KMS-11 (cell line): ENCODE data around the gene NEU1.
"Not testable (repeated sequence)": the region's sequence is repeated elsewhere in the genome, so short reads cannot be mapped to it uniquely, and the experiment has no call there.

ENCODE experiments used
- H2AFZ ChIP-seq: fragments of 200-600 bp; sonication (generic); 2 replicates; pipeline ENCODE4 v1.6.1; 2016; ENCODE audit warnings: antibody characterized with exemption, mixed run types, low read depth
- H3K27ac ChIP-seq: fragments of 200-600 bp; sonication (generic); 2 replicates; pipeline ENCODE4 v1.6.1; 2016; ENCODE audit warnings: mild to moderate bottlenecking, mixed run types
- H3K27me3 ChIP-seq: fragments of 200-600 bp; sonication (generic); 2 replicates; pipeline ENCODE4 v1.6.1; 2017; ENCODE audit warnings: mild to moderate bottlenecking, low read depth, mixed run types, moderate library complexity; ENCODE audit not compliant: insufficient read depth
- H3K36me3 ChIP-seq: fragments of 200-600 bp; sonication (generic); 2 replicates; pipeline ENCODE4 v1.6.1; 2017; ENCODE audit warnings: mild to moderate bottlenecking, mixed run types; ENCODE audit not compliant: insufficient read depth
- H3K4me1 ChIP-seq: fragments of 200-600 bp; sonication (generic); 2 replicates; pipeline ENCODE4 v1.6.1; 2016; ENCODE audit warnings: mild to moderate bottlenecking, low read depth, mixed run types; ENCODE audit not compliant: poor library complexity, severe bottlenecking
- H3K4me2 ChIP-seq: fragments of 200-600 bp; sonication (generic); 2 replicates; pipeline ENCODE4 v1.7.0; 2016; ENCODE audit warnings: mild to moderate bottlenecking, mixed run types
- H3K4me3 ChIP-seq: fragments of 200-600 bp; sonication (generic); IDR thresholded peaks from 2 replicates; pipeline ENCODE4 v1.6.1; 2017; ENCODE audit warnings: low read depth, low read length, mixed read lengths; ENCODE audit not compliant: insufficient read depth
- H3K79me2 ChIP-seq: fragments of 200-600 bp; sonication (generic); 2 replicates; pipeline ENCODE4 v1.6.1; 2016; ENCODE audit warnings: low read depth, mixed run types; ENCODE audit not compliant: insufficient read depth
- H3K9ac ChIP-seq: fragments of 200-600 bp; sonication (generic); 2 replicates; pipeline ENCODE4 v1.6.1; 2016; ENCODE audit warnings: mild to moderate bottlenecking, mixed run types
- H4K20me1 ChIP-seq: fragments of 200-600 bp; sonication (generic); 2 replicates; pipeline ENCODE4 v1.6.1; 2016; ENCODE audit warnings: mild to moderate bottlenecking, mixed run types; ENCODE audit not compliant: insufficient read depth
- TF ChIP-seq, protein P1 (sequence below): fragments of 200-600 bp; sonication (generic); conservative IDR thresholded peaks from 2 replicates; pipeline ENCODE4 v1.6.1; 2017; ENCODE audit warnings: low read depth, mild to moderate bottlenecking, antibody characterized with exemption, low read length, moderate library complexity, mixed read lengths

NEU1 gene

DNA sequence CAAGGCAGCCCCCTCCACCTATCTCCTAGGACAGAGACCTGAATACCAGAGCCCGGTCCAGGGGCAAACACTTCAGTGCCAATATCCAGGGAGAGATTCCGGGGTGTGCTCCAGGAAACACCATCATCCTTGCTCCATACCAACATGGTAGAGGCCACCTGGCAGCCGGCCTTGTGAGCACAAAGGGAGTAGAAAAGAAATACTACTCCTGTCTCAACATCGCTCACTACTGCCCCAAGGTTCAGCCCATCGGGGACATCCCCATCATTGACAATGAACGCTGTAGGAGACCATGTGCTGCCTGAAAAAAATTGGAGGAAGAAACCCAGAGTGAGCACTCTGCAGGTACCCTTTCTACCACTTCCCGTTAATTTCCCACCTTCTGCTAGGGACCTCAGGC is 1.5 kb downstream of the NEU1 start:
- H3K4me3 ChIP-seq, result no peak overlapping the region
- no peak overlapping the region for H2AFZ ChIP-seq
- TF ChIP-seq, protein P1, sequence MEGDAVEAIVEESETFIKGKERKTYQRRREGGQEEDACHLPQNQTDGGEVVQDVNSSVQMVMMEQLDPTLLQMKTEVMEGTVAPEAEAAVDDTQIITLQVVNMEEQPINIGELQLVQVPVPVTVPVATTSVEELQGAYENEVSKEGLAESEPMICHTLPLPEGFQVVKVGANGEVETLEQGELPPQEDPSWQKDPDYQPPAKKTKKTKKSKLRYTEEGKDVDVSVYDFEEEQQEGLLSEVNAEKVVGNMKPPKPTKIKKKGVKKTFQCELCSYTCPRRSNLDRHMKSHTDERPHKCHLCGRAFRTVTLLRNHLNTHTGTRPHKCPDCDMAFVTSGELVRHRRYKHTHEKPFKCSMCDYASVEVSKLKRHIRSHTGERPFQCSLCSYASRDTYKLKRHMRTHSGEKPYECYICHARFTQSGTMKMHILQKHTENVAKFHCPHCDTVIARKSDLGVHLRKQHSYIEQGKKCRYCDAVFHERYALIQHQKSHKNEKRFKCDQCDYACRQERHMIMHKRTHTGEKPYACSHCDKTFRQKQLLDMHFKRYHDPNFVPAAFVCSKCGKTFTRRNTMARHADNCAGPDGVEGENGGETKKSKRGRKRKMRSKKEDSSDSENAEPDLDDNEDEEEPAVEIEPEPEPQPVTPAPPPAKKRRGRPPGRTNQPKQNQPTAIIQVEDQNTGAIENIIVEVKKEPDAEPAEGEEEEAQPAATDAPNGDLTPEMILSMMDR, result no peak

DNA sequence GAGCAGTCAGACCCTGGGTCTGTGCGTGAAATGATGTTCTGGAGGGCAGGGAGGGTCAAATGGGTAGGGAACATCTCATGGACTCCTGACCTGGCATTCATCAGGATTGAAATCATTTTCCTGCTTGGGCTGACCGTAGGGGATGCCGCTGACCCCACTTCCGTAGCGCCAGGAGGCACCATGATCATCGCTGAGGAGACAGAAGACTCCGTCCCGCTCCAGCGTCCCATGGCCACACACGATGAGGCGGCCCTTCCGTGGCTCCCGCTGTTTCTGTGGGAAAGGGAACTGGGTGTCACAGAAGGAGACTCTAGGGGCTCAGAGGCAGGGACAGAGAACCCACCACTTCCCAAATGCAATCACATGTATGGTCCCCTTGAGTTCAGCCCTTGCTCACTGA is 2.3 kb downstream of the NEU1 start:
- H3K79me2 ChIP-seq, result no peaks in the 10 kb centered on the region
- TF ChIP-seq, protein P1, result no peak
- H3K27me3 ChIP-seq, result no peaks in the 10 kb centered on the region
- no peak overlapping the region for H3K4me3 ChIP-seq
- no peak overlapping the region for H3K9ac ChIP-seq
- no peak overlapping the region for H3K4me2 ChIP-seq
- H4K20me1 ChIP-seq, result no peaks in the 10 kb centered on the region
- H3K4me1 ChIP-seq, result peaks cover 10% of the 10 kb centered on the region
- H2AFZ ChIP-seq, result no peak overlapping the region
- no peaks in the 10 kb centered on the region for H3K36me3 ChIP-seq
- no peak overlapping the region for H3K27ac ChIP-seq

More for the DNA sequence above, 1.5 kb downstream of the NEU1 start:
- Histone ChIP-seq H4K20me1 (no peaks in the 10 kb centered on the region), H3K4me2 (no peak overlapping the region; the same call in 1 of the 2 replicates), H3K36me3 (no peaks in the 10 kb centered on the region), H3K9ac (no peak overlapping the region), H3K27me3 (no peaks in the 10 kb centered on the region), H3K4me1 (peaks cover 10% of the 10 kb centered on the region), H3K79me2 (no peaks in the 10 kb centered on the region), H3K27ac (no peak overlapping the region)

DNA sequence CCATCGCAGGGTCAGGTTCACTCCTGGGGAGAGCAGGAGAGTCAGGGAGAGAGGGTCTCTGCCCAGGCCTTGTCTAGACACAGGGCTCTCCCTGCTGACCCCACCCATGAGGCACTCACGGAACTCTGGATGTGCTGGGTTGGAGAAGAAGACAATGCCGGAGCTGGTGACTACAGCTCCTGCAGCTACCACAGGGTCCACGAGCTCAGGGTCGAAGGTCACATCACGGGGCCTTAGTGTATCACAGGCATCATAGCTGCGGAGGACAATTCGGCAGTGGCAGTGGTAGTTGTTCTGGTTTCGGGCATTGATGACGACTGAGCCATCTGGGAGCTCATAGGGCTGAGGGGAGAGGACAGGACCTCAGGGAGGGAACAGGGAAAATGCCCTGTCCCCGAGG is 2.7 kb downstream of the NEU1 start:
- H3K27ac ChIP-seq, result no peak overlapping the region
- H3K9ac ChIP-seq, result no peak overlapping the region
- no peak overlapping the region for H2AFZ ChIP-seq
- no peaks in the 10 kb centered on the region for H3K79me2 ChIP-seq
- no peak overlapping the region for H3K4me2 ChIP-seq
- TF ChIP-seq, protein P1, result no peak
- no peaks in the 10 kb centered on the region for H3K27me3 ChIP-seq
- H3K4me1 ChIP-seq, result peaks cover 10% of the 10 kb centered on the region
- no peak overlapping the region for H3K4me3 ChIP-seq
- H3K36me3 ChIP-seq, result no peaks in the 10 kb centered on the region
- no peaks in the 10 kb centered on the region for H4K20me1 ChIP-seq

DNA sequence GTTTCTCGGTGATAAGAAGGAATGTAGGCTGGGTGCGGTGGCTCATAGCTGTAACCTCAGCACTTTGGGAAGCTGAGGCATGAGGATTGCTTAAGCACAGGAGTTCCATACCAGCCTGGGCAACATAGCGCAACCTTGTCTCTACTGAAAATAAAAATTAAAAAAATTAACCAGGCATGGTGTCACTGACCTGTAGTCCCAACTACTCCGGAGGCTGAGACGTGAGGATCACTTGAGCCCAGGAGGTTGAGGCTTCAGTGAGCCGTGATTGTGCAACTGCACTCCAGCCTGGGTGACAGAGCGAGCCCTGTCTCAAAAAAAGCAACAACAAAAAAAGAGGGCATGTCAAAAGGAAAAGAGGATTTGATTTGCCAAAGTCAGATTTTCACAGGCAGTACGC is 3.9 kb downstream of the NEU1 start:
- no peak overlapping the region for H2AFZ ChIP-seq

DNA sequence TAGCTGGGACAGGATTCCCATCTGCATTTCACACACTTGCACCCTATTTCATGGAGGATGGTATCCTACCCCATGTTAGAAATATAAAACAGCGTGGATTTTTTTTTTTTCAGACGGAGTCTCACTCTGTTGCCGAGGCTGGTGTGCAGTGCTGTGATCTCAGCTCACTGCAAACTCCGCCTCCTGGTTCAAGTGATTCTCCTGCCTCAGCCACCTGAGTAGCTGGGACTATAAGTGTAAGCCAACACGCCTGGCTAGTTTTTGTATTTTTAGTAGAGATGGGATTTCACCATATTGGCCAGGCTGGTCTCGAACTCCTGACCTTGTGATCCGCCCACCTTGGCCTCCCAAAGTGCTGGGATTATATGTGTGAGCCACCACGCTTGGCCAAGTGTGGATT is 4.8 kb downstream of the NEU1 start:
- not testable (repeated sequence) for H3K27me3 ChIP-seq, H3K27ac ChIP-seq, H4K20me1 ChIP-seq, H3K4me2 ChIP-seq, H3K36me3 ChIP-seq, H3K4me3 ChIP-seq, H3K9ac ChIP-seq, H3K79me2 ChIP-seq, H2AFZ ChIP-seq, H3K4me1 ChIP-seq

More for the DNA sequence above, 3.9 kb downstream of the NEU1 start:
- TF ChIP-seq, protein P1, result no peak
- no peak overlapping the region for H3K27ac ChIP-seq
- H3K4me2 ChIP-seq, result no peak overlapping the region
- H3K79me2 ChIP-seq, result no peaks in the 10 kb centered on the region
- no peaks in the 10 kb centered on the region for H4K20me1 ChIP-seq
- H3K4me3 ChIP-seq, result no peak overlapping the region
- H3K4me1 ChIP-seq, result peaks cover 10% of the 10 kb centered on the region
- no peak overlapping the region for H3K9ac ChIP-seq
- no peaks in the 10 kb centered on the region for H3K27me3 ChIP-seq
- H3K36me3 ChIP-seq, result no peaks in the 10 kb centered on the region

DNA sequence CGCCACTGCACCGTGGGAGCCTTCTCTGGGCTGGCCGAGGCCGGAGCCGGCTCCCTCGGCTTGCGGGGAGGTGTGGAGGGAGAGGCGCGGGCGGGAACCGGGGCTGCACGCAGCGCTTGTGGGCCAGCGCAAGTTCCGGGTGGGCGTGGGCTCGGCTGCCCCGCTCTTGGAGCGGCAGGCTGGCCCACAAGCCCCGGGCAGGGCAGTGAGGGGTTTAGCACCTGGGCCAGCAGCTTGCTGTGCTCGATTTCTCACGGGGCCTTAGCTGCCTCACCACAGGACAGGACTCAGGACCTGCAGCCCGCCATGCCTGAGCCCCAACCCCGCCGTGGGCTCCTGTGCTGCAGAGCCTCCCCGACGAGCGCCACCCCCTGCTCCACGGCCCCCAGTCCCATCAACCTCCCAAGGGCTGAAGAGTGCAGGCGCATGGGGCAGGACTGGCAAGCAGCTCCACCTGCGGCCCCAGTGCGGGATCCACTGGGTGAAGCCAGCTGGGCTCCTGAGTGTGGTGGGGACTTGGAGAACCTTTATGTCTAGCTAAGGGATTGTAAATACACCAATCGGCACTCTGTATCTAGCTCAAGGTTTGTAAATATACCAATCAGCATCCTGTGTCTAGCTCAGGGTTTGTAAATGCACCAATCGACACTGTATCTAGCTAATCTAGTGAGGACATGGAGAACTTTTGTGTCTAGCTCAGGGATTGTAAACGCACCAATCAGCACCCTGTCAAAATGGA is 10.5 kb downstream of the NEU1 start:
- not testable (repeated sequence) for H2AFZ ChIP-seq, H4K20me1 ChIP-seq, H3K4me2 ChIP-seq, H3K36me3 ChIP-seq, H3K9ac ChIP-seq, H3K27me3 ChIP-seq, H3K4me3 ChIP-seq, H3K79me2 ChIP-seq, H3K4me1 ChIP-seq, H3K27ac ChIP-seq
